Measurements from ENCODE around the gene LAMC3. TPM values are rescaled to one million over a fixed set of nuclear protein-coding genes. Genes with fewer than 3 reads are reported as not detected.

Gene LAMC3
- polyA plus RNA-seq, 1 of the 3 experiments (the other 2 are of a cell fraction) = 0.07 TPM

DNA sequence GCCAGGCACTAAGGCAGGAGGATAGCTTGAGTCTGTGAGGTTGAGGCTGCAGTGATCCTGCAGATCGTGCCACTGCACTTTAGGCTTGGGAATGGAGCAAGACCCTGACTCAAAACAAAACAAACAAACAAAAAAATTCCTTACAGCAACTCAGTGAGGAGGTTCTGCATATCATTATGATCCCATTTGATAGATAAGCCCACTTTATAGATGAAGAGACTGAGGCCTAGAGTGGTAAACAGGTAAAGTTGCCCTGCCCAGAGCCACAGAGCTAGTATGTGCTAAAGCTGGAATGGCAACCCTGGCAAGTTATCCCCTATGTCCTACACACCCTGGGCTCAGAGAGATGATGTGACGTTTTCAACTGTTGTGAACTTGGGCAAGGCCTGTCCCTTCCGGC is 94.6 kb downstream of the LAMC3 start:
- H3K9ac ChIP-seq = no peak overlapping the region
- TF ChIP-seq POLR2AphosphoS5 (IDR thresholded peaks at IDR 0.05; ENCODE audit: low read depth, low read length) (no peak), JUND (IDR thresholded peaks at IDR 0.05) (no peak), NFIC (IDR thresholded peaks at IDR 0.05; ENCODE audit: borderline replicate concordance) (no peak), TAF1 (IDR thresholded peaks at IDR 0.05; ENCODE audit: borderline replicate concordance, low read depth, low read length) (no peak), RCOR1 (IDR thresholded peaks at IDR 0.05; ENCODE audit: low read length) (no peak), ELF1 (IDR thresholded peaks at IDR 0.05) (no peak), RFX5 (IDR thresholded peaks at IDR 0.05; ENCODE audit: low read length) (no peak), TCF12 (IDR thresholded peaks at IDR 0.05) (no peak), MEF2A (IDR thresholded peaks at IDR 0.05; ENCODE audit: borderline replicate concordance, low read depth) (no peak), SMC3 (IDR thresholded peaks at IDR 0.05; ENCODE audit: low read depth, low read length) (no peak)
- TF ChIP-seq, protein P1, sequence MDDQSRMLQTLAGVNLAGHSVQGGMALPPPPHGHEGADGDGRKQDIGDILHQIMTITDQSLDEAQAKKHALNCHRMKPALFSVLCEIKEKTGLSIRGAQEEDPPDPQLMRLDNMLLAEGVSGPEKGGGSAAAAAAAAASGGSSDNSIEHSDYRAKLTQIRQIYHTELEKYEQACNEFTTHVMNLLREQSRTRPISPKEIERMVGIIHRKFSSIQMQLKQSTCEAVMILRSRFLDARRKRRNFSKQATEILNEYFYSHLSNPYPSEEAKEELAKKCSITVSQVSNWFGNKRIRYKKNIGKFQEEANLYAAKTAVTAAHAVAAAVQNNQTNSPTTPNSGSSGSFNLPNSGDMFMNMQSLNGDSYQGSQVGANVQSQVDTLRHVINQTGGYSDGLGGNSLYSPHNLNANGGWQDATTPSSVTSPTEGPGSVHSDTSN (IDR thresholded peaks at IDR 0.05) = no peak
- TF ChIP-seq, protein P2, sequence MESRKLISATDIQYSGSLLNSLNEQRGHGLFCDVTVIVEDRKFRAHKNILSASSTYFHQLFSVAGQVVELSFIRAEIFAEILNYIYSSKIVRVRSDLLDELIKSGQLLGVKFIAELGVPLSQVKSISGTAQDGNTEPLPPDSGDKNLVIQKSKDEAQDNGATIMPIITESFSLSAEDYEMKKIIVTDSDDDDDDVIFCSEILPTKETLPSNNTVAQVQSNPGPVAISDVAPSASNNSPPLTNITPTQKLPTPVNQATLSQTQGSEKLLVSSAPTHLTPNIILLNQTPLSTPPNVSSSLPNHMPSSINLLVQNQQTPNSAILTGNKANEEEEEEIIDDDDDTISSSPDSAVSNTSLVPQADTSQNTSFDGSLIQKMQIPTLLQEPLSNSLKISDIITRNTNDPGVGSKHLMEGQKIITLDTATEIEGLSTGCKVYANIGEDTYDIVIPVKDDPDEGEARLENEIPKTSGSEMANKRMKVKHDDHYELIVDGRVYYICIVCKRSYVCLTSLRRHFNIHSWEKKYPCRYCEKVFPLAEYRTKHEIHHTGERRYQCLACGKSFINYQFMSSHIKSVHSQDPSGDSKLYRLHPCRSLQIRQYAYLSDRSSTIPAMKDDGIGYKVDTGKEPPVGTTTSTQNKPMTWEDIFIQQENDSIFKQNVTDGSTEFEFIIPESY (IDR thresholded peaks at IDR 0.05; ENCODE audit: borderline replicate concordance, low read depth) = no peak
- TF ChIP-seq, protein P3, sequence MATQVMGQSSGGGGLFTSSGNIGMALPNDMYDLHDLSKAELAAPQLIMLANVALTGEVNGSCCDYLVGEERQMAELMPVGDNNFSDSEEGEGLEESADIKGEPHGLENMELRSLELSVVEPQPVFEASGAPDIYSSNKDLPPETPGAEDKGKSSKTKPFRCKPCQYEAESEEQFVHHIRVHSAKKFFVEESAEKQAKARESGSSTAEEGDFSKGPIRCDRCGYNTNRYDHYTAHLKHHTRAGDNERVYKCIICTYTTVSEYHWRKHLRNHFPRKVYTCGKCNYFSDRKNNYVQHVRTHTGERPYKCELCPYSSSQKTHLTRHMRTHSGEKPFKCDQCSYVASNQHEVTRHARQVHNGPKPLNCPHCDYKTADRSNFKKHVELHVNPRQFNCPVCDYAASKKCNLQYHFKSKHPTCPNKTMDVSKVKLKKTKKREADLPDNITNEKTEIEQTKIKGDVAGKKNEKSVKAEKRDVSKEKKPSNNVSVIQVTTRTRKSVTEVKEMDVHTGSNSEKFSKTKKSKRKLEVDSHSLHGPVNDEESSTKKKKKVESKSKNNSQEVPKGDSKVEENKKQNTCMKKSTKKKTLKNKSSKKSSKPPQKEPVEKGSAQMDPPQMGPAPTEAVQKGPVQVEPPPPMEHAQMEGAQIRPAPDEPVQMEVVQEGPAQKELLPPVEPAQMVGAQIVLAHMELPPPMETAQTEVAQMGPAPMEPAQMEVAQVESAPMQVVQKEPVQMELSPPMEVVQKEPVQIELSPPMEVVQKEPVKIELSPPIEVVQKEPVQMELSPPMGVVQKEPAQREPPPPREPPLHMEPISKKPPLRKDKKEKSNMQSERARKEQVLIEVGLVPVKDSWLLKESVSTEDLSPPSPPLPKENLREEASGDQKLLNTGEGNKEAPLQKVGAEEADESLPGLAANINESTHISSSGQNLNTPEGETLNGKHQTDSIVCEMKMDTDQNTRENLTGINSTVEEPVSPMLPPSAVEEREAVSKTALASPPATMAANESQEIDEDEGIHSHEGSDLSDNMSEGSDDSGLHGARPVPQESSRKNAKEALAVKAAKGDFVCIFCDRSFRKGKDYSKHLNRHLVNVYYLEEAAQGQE (IDR thresholded peaks at IDR 0.05; ENCODE audit: low read depth, low read length) = no peak
- TF ChIP-seq, protein P4, sequence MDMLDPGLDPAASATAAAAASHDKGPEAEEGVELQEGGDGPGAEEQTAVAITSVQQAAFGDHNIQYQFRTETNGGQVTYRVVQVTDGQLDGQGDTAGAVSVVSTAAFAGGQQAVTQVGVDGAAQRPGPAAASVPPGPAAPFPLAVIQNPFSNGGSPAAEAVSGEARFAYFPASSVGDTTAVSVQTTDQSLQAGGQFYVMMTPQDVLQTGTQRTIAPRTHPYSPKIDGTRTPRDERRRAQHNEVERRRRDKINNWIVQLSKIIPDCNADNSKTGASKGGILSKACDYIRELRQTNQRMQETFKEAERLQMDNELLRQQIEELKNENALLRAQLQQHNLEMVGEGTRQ (IDR thresholded peaks at IDR 0.05; ENCODE audit: borderline replicate concordance, low read depth, low read length) = no peak
- TF ChIP-seq, protein P5, sequence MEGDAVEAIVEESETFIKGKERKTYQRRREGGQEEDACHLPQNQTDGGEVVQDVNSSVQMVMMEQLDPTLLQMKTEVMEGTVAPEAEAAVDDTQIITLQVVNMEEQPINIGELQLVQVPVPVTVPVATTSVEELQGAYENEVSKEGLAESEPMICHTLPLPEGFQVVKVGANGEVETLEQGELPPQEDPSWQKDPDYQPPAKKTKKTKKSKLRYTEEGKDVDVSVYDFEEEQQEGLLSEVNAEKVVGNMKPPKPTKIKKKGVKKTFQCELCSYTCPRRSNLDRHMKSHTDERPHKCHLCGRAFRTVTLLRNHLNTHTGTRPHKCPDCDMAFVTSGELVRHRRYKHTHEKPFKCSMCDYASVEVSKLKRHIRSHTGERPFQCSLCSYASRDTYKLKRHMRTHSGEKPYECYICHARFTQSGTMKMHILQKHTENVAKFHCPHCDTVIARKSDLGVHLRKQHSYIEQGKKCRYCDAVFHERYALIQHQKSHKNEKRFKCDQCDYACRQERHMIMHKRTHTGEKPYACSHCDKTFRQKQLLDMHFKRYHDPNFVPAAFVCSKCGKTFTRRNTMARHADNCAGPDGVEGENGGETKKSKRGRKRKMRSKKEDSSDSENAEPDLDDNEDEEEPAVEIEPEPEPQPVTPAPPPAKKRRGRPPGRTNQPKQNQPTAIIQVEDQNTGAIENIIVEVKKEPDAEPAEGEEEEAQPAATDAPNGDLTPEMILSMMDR (IDR thresholded peaks at IDR 0.05) = no peak
- no peaks in the 10 kb centered on the region; a peak in 1 of 4 replicates for H3K4me1 ChIP-seq (ENCODE audit: control insufficient read depth in 1 of 2, insufficient read depth in 2 of 2, low read depth in 1 of 2, low read length in 1 of 2)
- no peaks in the 10 kb centered on the region for H3F3A ChIP-seq (replicated peaks; ENCODE audit: insufficient read depth)
- H3K4me3 ChIP-seq (ENCODE audit: low read depth in 2 of 2, low read length in 1 of 2) = no peak overlapping the region
- no peaks in the 10 kb centered on the region for H3K9me2 ChIP-seq
- DNase-seq = no peak
- no peaks in the 10 kb centered on the region for H3K36me3 ChIP-seq (replicated peaks in 1 of 2; ENCODE audit: control insufficient read depth in 1 of 2, insufficient read depth in 2 of 2, low read length in 1 of 2)
- H3K9me3 ChIP-seq = no peaks in the 10 kb centered on the region
- H3K79me2 ChIP-seq (ENCODE audit: insufficient read depth) = no peaks in the 10 kb centered on the region
- H3K27me3 ChIP-seq (ENCODE audit: insufficient read depth) = no peaks in the 10 kb centered on the region; the same call in 1 of the 2 replicates
- ChIA-PET CTCF (no interaction called here), POLR2A (no interaction called here)
- no peak overlapping the region for H3K4me2 ChIP-seq
- WGBS (ENCODE audit: low lambda C conversion rate) = 75% methylated on average over 3 of the region's 3 CpGs
- no peak overlapping the region for H2AFZ ChIP-seq (ENCODE audit: low read depth)
- no peak overlapping the region for H3K27ac ChIP-seq (ENCODE audit: low read depth in 2 of 2, low read length in 1 of 2)
- no peaks in the 10 kb centered on the region for H4K20me1 ChIP-seq (ENCODE audit: insufficient read depth)

Data from SK-N-SH (cell line).